GM21390 (cell line): Measurements from ENCODE around the gene ACP3.

ENCODE experiments used
- ATAC-seq: cut with Tn5 transposase; IDR thresholded peaks from one replicate; pipeline ENCODE4 v1.9.1; 2021; ENCODE audit not compliant: unreplicated experiment

ACP3 gene

GRCh38 chr3:132404276-132404675 is 87.1 kb downstream of the ACP3 start:
- no peak for ATAC-seq

GRCh38 chr3:132405188-132405587 is 88.0 kb downstream of the ACP3 start:
- no peak for ATAC-seq

- no peak for ATAC-seq
Observed at GRCh38 chr3:132405609-132406299, 88.5 kb downstream of the ACP3 start.

GRCh38 chr3:132406587-132406986 is 89.4 kb downstream of the ACP3 start:
- no peak for ATAC-seq

- ATAC-seq, result no peak
Observed at GRCh38 chr3:132407025-132407424, 89.8 kb downstream of the ACP3 start.
